Measurements from ENCODE around the gene ZNF501. TPM values are rescaled to one million over a fixed set of nuclear protein-coding genes. Genes with fewer than 3 reads are reported as not detected.

The ZNF501 gene
- total RNA-seq, 1 experiment from 2014 or later, result not detected

DNA sequence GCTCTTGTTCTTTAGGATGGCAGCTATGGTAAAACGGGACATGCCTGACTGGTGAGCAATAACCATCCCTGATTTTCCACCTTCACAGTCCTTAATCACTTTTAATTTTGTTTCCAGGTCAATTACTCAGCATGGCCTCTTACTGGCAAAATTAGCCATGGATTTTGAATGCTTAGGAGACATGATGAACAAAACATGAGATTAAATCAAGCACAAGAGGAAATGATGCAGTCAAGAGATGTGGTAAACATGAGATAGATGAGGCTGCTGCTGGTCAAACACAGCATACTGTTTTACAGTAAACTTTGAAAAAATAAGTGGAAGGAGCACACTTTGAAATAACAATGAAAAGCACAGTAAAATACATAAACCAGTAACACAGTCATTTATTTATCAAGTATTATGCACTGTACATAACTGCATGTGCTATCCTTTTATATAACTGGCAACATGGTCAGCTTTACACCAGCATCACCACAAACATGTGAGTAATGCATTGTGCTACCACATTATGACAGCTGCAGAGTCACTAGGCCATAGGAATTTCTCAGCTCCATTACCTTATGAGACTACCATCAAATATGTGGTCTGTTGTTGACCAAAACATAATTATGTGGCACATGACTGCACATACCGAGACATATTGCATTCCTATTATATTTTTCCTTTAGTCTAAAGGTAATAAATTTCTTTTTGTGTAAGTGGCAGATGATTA is 47.1 kb upstream of the ZNF501 start:
- Histone ChIP-seq H3K4me1 (ENCODE audit: insufficient read depth, low read length) (no peaks in the 10 kb centered on the region), H3K36me3 (ENCODE audit: low read depth, low read length) (no peaks in the 10 kb centered on the region), H3K9ac (ENCODE audit: low read length) (no peak overlapping the region), H2AFZ (ENCODE audit: low read length) (no peak overlapping the region), H3K27me3 (ENCODE audit: low read length) (no peaks in the 10 kb centered on the region), H3K79me2 (ENCODE audit: low read length) (no peaks in the 10 kb centered on the region), H3F3A (ENCODE audit: low read length, unreplicated experiment) (no peaks in the 10 kb centered on the region), H4K20me1 (ENCODE audit: low read length) (no peaks in the 10 kb centered on the region), H3K4me2 (ENCODE audit: low read length) (no peak overlapping the region), H3K9me2 (replicated peaks; ENCODE audit: low read length) (no peaks in the 10 kb centered on the region), H3K27ac (ENCODE audit: low read length) (no peak overlapping the region), H3K4me3 (ENCODE audit: low read length) (no peak overlapping the region), H3K9me3 (ENCODE audit: low read length) (0 out of 2 replicates have a peak, but pooled peaks cover 8% of the 10 kb centered on the region)
- TF ChIP-seq EZH2phosphoT487 (IDR thresholded peaks at IDR 0.05; ENCODE audit: borderline replicate concordance, low read length) (no peak), EZH2 (IDR thresholded peaks at IDR 0.05; ENCODE audit: low read length, unreplicated experiment) (no peak)
- TF ChIP-seq, protein P1, sequence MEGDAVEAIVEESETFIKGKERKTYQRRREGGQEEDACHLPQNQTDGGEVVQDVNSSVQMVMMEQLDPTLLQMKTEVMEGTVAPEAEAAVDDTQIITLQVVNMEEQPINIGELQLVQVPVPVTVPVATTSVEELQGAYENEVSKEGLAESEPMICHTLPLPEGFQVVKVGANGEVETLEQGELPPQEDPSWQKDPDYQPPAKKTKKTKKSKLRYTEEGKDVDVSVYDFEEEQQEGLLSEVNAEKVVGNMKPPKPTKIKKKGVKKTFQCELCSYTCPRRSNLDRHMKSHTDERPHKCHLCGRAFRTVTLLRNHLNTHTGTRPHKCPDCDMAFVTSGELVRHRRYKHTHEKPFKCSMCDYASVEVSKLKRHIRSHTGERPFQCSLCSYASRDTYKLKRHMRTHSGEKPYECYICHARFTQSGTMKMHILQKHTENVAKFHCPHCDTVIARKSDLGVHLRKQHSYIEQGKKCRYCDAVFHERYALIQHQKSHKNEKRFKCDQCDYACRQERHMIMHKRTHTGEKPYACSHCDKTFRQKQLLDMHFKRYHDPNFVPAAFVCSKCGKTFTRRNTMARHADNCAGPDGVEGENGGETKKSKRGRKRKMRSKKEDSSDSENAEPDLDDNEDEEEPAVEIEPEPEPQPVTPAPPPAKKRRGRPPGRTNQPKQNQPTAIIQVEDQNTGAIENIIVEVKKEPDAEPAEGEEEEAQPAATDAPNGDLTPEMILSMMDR (conservative IDR thresholded peaks at IDR 0.05; ENCODE audit: low read depth, low read length), result no peak
- ChIA-PET CTCF (no interaction called here), POLR2A (ENCODE audit: unreplicated experiment) (no interaction called here)
- intact Hi-C loops (cut with micrococcal nuclease), result no loop called here
- peak; percentile 17 for DNase-seq
- BruUV-seq (replicated peaks), result no TSS peak
- no peak for ATAC-seq

DNA sequence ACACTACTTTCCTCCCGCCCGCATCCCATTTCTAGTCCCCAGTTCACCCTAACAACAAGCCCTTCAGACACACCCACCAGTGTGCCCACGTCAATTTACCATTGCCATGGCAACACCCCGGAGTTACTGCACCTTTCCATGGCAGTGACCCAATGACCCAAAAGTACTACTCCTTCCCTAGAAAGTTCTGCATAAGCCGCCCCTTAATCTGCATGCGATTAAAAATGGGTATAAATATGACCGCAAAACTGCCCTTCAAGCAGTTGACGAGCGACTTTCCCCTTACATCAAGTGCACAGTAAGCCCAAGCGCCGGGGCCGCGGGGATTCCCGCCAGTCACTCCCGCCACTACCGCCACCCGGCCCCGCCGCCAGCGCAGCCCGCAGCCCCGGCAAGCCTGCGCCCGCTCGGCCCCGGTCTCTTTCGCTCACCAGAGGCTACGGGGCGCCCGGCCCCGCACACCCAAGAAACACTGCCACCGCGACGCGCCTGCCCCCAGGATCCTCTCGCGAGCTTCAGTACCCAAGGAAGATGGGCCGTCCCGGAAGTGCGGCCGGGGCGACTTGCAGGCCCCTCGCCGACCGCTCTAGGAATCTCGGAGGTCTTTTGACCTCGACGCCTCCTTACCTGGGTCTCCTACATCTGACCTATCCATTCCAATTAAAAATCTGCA is 44.2 kb upstream of the ZNF501 start:
- Histone ChIP-seq H2AFZ (ENCODE audit: low read length) (no peak overlapping the region), H3K27ac (ENCODE audit: low read length) (no peak overlapping the region)
- ATAC-seq, result no peak

More for the DNA sequence above, 44.2 kb upstream of the ZNF501 start:
- Histone ChIP-seq H3K36me3 (ENCODE audit: low read depth, low read length) (no peaks in the 10 kb centered on the region), H3K4me2 (ENCODE audit: low read length) (no peak overlapping the region), H3K27me3 (ENCODE audit: low read length) (no peaks in the 10 kb centered on the region), H4K20me1 (ENCODE audit: low read length) (no peaks in the 10 kb centered on the region), H3K4me1 (ENCODE audit: insufficient read depth, low read length) (no peaks in the 10 kb centered on the region), H3K79me2 (ENCODE audit: low read length) (no peaks in the 10 kb centered on the region), H3K9ac (ENCODE audit: low read length) (no peak overlapping the region), H3K9me2 (replicated peaks; ENCODE audit: low read length) (no peaks in the 10 kb centered on the region), H3K4me3 (ENCODE audit: low read length) (no peak overlapping the region), H3F3A (ENCODE audit: low read length, unreplicated experiment) (no peaks in the 10 kb centered on the region), H3K9me3 (ENCODE audit: low read length) (peaks cover 11% of the 10 kb centered on the region; the same call in 1 of the 2 replicates)
- ChIA-PET POLR2A (ENCODE audit: unreplicated experiment) (no interaction called here), CTCF (no interaction called here)
- no peak for DNase-seq
- no TSS peak for BruUV-seq (replicated peaks)
- intact Hi-C loops (cut with micrococcal nuclease), result no loop called here
- no peak for TF ChIP-seq EZH2phosphoT487 (IDR thresholded peaks at IDR 0.05; ENCODE audit: borderline replicate concordance, low read length)
- TF ChIP-seq, protein P1 (conservative IDR thresholded peaks at IDR 0.05; ENCODE audit: low read depth, low read length), result no peak
- no peak for TF ChIP-seq EZH2 (IDR thresholded peaks at IDR 0.05; ENCODE audit: low read length, unreplicated experiment)

Data from PC-3 (cell line).